ENCODE data around the gene TMSB4Y.

Gene TMSB4Y

DNA sequence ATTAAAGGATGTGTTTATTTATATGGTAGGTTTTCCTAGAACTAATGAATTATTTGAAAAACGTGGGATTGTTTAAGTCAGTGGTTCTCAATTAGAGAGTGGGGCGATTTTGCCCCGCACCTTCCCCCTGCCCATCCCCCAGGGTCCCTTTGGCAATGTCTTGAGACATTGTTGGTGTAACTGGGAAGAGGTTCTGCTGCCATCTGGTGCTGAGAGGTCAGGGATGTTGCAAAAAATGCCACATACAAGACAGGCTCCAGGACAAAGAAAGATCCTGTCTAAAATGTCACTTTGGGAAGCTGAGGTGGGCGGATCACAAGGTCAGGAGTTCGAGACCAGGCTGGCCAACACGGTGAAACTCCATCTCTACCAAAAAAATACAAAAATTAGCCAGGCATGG, 25.8 kb downstream of the TMSB4Y start:
- Histone ChIP-seq H3K27me3 (ENCODE audit: insufficient read depth, low read depth) (no peaks in the 10 kb centered on the region), H3K4me2 (no peak overlapping the region), H3K9ac (no peak overlapping the region), H4K20me1 (ENCODE audit: insufficient read depth) (no peaks in the 10 kb centered on the region), H3K4me3 (IDR thresholded peaks at IDR 0.05; ENCODE audit: insufficient read depth, low read depth, low read length) (no peak overlapping the region), H3K4me1 (ENCODE audit: low read depth, poor library complexity, severe bottlenecking) (no peaks in the 10 kb centered on the region), H3K36me3 (ENCODE audit: insufficient read depth) (no peaks in the 10 kb centered on the region), H3K27ac (no peak overlapping the region), H3K79me2 (ENCODE audit: insufficient read depth, low read depth) (no peaks in the 10 kb centered on the region), H2AFZ (ENCODE audit: low read depth) (no peak overlapping the region)
- TF ChIP-seq, protein P1, sequence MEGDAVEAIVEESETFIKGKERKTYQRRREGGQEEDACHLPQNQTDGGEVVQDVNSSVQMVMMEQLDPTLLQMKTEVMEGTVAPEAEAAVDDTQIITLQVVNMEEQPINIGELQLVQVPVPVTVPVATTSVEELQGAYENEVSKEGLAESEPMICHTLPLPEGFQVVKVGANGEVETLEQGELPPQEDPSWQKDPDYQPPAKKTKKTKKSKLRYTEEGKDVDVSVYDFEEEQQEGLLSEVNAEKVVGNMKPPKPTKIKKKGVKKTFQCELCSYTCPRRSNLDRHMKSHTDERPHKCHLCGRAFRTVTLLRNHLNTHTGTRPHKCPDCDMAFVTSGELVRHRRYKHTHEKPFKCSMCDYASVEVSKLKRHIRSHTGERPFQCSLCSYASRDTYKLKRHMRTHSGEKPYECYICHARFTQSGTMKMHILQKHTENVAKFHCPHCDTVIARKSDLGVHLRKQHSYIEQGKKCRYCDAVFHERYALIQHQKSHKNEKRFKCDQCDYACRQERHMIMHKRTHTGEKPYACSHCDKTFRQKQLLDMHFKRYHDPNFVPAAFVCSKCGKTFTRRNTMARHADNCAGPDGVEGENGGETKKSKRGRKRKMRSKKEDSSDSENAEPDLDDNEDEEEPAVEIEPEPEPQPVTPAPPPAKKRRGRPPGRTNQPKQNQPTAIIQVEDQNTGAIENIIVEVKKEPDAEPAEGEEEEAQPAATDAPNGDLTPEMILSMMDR (conservative IDR thresholded peaks at IDR 0.05; ENCODE audit: low read depth, low read length) = no peak

DNA sequence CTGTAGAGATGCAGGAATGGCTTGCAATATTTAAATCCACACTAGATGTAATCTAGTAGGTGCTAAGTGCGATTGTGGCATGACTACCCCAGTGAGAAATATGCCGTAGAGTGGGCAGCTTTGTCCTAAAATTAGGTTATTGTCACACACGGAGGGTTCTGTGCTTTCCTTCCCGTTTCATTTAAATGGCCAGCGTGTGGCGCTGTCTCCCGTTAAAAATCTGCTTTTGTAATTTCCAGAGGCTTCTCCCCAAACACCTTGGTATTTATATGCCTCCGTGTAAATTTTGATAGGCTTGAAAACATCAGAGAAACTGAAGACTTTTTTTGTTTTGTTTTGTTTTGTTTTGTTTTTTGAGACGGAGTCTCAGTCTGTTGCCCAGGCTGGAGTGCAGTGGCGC, 34.9 kb downstream of the TMSB4Y start:
- TF ChIP-seq, protein P1 (conservative IDR thresholded peaks at IDR 0.05; ENCODE audit: low read depth, low read length) = no peak
- H2AFZ ChIP-seq (ENCODE audit: low read depth) = no peak overlapping the region

DNA sequence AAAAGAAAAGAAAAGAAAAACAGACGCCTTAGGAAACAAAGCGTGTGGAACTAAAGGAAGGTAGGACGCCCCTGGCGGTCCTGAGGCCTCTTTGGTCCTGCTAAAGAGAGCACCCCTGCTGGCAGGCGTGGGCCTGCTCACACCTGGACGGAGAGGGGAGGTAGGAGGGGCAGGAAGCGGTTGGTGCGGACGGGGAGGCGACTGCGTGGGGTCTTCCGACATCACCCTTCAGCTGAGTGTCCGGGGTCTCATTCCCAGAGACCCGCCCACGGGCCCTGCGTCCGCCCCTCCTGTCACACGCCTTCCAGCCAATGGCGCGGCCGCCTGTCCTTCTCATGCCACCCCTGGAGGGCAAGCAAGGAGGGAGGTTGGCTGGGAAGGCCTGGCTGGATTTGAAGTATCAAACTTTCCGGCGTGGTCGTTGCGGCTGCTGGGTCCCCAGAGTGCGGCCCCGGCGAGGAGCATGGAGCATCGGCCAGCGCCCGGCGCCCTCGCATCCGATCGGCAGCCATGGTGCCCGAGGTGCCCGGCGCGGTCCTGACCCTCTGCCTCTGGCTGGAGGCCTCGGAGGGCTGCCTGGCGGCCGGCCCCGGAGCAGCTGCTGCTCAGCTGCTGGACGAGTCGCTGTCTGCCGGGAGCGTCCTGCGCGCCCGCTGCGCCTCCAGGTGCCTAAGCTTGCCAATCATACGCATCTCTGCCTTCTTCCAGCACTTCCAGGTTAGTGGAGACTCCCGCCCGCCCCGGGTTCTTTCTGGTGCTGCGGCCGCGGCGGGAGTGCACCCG, 47.8 kb downstream of the TMSB4Y start:
- TF ChIP-seq, protein P1 (conservative IDR thresholded peaks at IDR 0.05; ENCODE audit: low read depth, low read length) = no peak
- Histone ChIP-seq H3K9ac (no peak overlapping the region), H2AFZ (ENCODE audit: low read depth) (no peak overlapping the region), H4K20me1 (ENCODE audit: insufficient read depth) (no peaks in the 10 kb centered on the region), H3K79me2 (ENCODE audit: insufficient read depth, low read depth) (no peaks in the 10 kb centered on the region), H3K4me2 (no peak overlapping the region), H3K4me1 (ENCODE audit: low read depth, poor library complexity, severe bottlenecking) (no peaks in the 10 kb centered on the region), H3K27ac (no peak overlapping the region), H3K27me3 (ENCODE audit: insufficient read depth, low read depth) (no peaks in the 10 kb centered on the region), H3K4me3 (IDR thresholded peaks at IDR 0.05; ENCODE audit: insufficient read depth, low read depth, low read length) (no peak overlapping the region), H3K36me3 (ENCODE audit: insufficient read depth) (no peaks in the 10 kb centered on the region)

More for the DNA sequence above, 34.9 kb downstream of the TMSB4Y start:
- Histone ChIP-seq H3K9ac (no peak overlapping the region), H4K20me1 (ENCODE audit: insufficient read depth) (no peaks in the 10 kb centered on the region), H3K4me3 (IDR thresholded peaks at IDR 0.05; ENCODE audit: insufficient read depth, low read depth, low read length) (no peak overlapping the region), H3K27ac (no peak overlapping the region), H3K27me3 (ENCODE audit: insufficient read depth, low read depth) (no peaks in the 10 kb centered on the region), H3K36me3 (ENCODE audit: insufficient read depth) (no peaks in the 10 kb centered on the region), H3K4me2 (no peak overlapping the region), H3K4me1 (ENCODE audit: low read depth, poor library complexity, severe bottlenecking) (no peaks in the 10 kb centered on the region), H3K79me2 (ENCODE audit: insufficient read depth, low read depth) (no peaks in the 10 kb centered on the region)

DNA sequence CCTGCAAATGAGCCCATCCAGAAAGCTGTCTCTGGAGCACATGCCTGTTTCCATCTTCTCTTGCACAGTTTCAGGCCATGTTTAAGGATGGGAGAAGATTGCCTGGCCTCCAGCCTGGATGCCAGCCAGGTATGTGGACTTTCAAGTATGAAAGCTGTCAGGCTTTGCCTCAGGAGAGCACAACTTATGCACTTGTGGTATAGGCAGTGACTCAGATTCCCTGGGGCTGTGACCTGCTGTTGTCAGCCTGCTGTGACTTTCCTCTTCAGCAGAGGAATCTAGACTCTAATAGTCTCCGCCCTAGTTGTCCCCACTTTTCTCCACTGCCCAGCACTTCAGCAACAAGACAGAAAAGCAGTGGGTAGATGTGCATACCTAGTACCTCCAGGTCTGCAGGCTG, 51.0 kb downstream of the TMSB4Y start:
- no peak overlapping the region for H3K27ac ChIP-seq
- H3K36me3 ChIP-seq (ENCODE audit: insufficient read depth) = no peaks in the 10 kb centered on the region
- H4K20me1 ChIP-seq (ENCODE audit: insufficient read depth) = no peaks in the 10 kb centered on the region
- H3K4me3 ChIP-seq (IDR thresholded peaks at IDR 0.05; ENCODE audit: insufficient read depth, low read depth, low read length) = no peak overlapping the region
- no peak overlapping the region for H2AFZ ChIP-seq (ENCODE audit: low read depth)
- H3K4me1 ChIP-seq (ENCODE audit: low read depth, poor library complexity, severe bottlenecking) = no peaks in the 10 kb centered on the region
- TF ChIP-seq, protein P1 (conservative IDR thresholded peaks at IDR 0.05; ENCODE audit: low read depth, low read length) = no peak
- H3K27me3 ChIP-seq (ENCODE audit: insufficient read depth, low read depth) = no peaks in the 10 kb centered on the region
- H3K4me2 ChIP-seq = no peak overlapping the region
- no peak overlapping the region for H3K9ac ChIP-seq
- H3K79me2 ChIP-seq (ENCODE audit: insufficient read depth, low read depth) = no peaks in the 10 kb centered on the region

Data from KMS-11 (cell line).